ENCODE measurements around the gene AADAC.
A peak's percentile ranks its signal among the peaks of the same experiment; 100 is the strongest.

Gene AADAC

GRCh38 chr3:151859233-151859673 is 45.3 kb downstream of the AADAC start:
- DNase-seq: no peak

GRCh38 chr3:151859905-151860304 is 46.0 kb downstream of the AADAC start:
- no peak for DNase-seq

GRCh38 chr3:151863611-151864010 is 49.7 kb downstream of the AADAC start:
- DNase-seq: no peak

- DNase-seq: peak; percentile 20
Observed at GRCh38 chr3:151864423-151865101, 50.6 kb downstream of the AADAC start.

GRCh38 chr3:151866711-151867410 is 52.9 kb downstream of the AADAC start:
- DNase-seq: no peak

- no peak for DNase-seq
Observed at GRCh38 chr3:151867666-151868065, 53.8 kb downstream of the AADAC start.

- no peak for DNase-seq
Observed at GRCh38 chr3:151869181-151869580, 55.3 kb downstream of the AADAC start.

- DNase-seq: peak; percentile 96
Observed at GRCh38 chr3:151871639-151872468, 57.9 kb downstream of the AADAC start.

GRCh38 chr3:151873398-151873797 is 59.5 kb downstream of the AADAC start, which contains the start of gene SUCNR1:
Gene SUCNR1 (plus strand): TSS chr3:151873643. CDS start chr3:151879893, 6,250 bp downstream.
- peak; percentile 90 for DNase-seq

- peak; percentile 66 for DNase-seq
Observed at GRCh38 chr3:151874079-151874478, 60.2 kb downstream of the AADAC start.

- peak; percentile 83 for DNase-seq
Observed at GRCh38 chr3:151875759-151876158, 61.8 kb downstream of the AADAC start.

GRCh38 chr3:151877269-151877668 is 63.4 kb downstream of the AADAC start:
- no peak for DNase-seq

All from suppressor macrophage treated with lipopolysaccharide for 4 hours (primary cell).